Testis (tissue), 5 donors: ENCODE measurements around the gene CD9. TPM values are rescaled to one million over a fixed set of nuclear protein-coding genes. Genes with fewer than 3 reads are reported as not detected.
A peak's percentile ranks its signal among the peaks of the same experiment; 100 is the strongest.

Experiments
- DNase-seq: peaks from one replicate; pipeline ENCODE4 v3.0.0-alpha.2; 2019
- H3K27ac ChIP-seq, 2 donors: fragments of 200-600 bp; sonication (generic); one replicate each; pipeline ENCODE4 v1.5.1; 2019
- H3K27me3 ChIP-seq: fragments of 200-600 bp; sonication (generic); one replicate; pipeline ENCODE4 v1.5.1; 2019
- H3K36me3 ChIP-seq: fragments of 200-600 bp; sonication (generic); one replicate; pipeline ENCODE4 v1.5.1; 2017; ENCODE audit warnings: low read depth; ENCODE audit errors: missing control alignments
- H3K4me1 ChIP-seq: fragments of 200-600 bp; sonication (generic); one replicate; pipeline ENCODE4 v1.5.1; 2019
- H3K4me3 ChIP-seq, 2 donors: fragments of 200-600 bp; sonication (generic); one replicate each; pipeline ENCODE4 v1.5.1; 2017 to 2019
- H3K9me3 ChIP-seq: fragments of 200-600 bp; sonication (generic); one replicate; pipeline ENCODE4 v1.5.1; 2017
- CTCF ChIP-seq, 3 experiments: fragments of 450-650 bp in 2 of 3; fragments of 200-600 bp in 1 of 3; sonication (generic) in 1 of 3; IDR thresholded peaks; one replicate each; pipeline ENCODE4 v1.5.1; 2016 to 2019; ENCODE audit warnings: antibody characterized with exemption in 3 of 3, mild to moderate bottlenecking in 2 of 3, moderate library complexity in 1 of 3
- POLR2A ChIP-seq: fragments of 450-650 bp; IDR thresholded peaks from one replicate; pipeline ENCODE4 v1.6.1; 2017; ENCODE audit warnings: antibody characterized with exemption, mild to moderate bottlenecking, moderate library complexity
- WGBS, 2 donors: methylation state at CpG; one replicate each; pipeline ENCODE4 v1.1.5; 2018; 5-methylcytosine and 5-hydroxymethylcytosine counted together
- intact Hi-C: fragments of 100-400 bp; cut with DNase I; formaldehyde crosslinking; loops from one replicate; pipeline ENCODE4 v1.15.1; 2023; ENCODE audit warnings: low total_unique reads
- long read RNA-seq, 2 donors: transcript quantifications; one replicate each; lab custom pipeline, GENCODE V29; 2026
- polyA plus RNA-seq: library from polyadenylated mRNA; stranded (reverse); fragments of 350-450 nt; fragmentation: Illumina TruSeq; extraction: RNeasy Lipid Tissue Mini Kit (QIAGEN cat#74804); gene quantifications from one replicate; pipeline ENCODE4 v1.2.3, GENCODE V29; 2014; ENCODE audit warnings: low read depth, low replicate concordance; ENCODE audit not compliant: insufficient read depth
- total RNA-seq, 2 donors: library from RNA; depleted of rRNA; stranded (reverse); fragments of >200 nt; gene quantifications; one replicate each; pipeline ENCODE4 v1.2.3, GENCODE V29; 2016

Gene CD9, protein sequence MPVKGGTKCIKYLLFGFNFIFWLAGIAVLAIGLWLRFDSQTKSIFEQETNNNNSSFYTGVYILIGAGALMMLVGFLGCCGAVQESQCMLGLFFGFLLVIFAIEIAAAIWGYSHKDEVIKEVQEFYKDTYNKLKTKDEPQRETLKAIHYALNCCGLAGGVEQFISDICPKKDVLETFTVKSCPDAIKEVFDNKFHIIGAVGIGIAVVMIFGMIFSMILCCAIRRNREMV
- total RNA-seq (10 to 100 TPM; 31.2 to 53.1 TPM), polyA plus RNA-seq (94.2 TPM)
- long read RNA-seq, donor 1, transcript CD9-201 (8 exons, 1,218 nt) = major isoform, 36 of 80 reads
- long read RNA-seq, donor 1, transcript CD9-207 (2 exons, 441 nt) = minor isoform, 8 of 80 reads
- long read RNA-seq, donor 1, partial matches to known transcripts = 33 of 80 reads
- long read RNA-seq, donor 1, other reads (novel, unspliced or antisense) = 0 of 80 reads
- long read RNA-seq, donor 2, transcript CD9-201 (8 exons, 1,218 nt) = major isoform, 40 of 60 reads
- long read RNA-seq, donor 2, partial matches to known transcripts = 15 of 60 reads
- long read RNA-seq, donor 2, other reads (novel, unspliced or antisense) = 0 of 60 reads

DNA sequence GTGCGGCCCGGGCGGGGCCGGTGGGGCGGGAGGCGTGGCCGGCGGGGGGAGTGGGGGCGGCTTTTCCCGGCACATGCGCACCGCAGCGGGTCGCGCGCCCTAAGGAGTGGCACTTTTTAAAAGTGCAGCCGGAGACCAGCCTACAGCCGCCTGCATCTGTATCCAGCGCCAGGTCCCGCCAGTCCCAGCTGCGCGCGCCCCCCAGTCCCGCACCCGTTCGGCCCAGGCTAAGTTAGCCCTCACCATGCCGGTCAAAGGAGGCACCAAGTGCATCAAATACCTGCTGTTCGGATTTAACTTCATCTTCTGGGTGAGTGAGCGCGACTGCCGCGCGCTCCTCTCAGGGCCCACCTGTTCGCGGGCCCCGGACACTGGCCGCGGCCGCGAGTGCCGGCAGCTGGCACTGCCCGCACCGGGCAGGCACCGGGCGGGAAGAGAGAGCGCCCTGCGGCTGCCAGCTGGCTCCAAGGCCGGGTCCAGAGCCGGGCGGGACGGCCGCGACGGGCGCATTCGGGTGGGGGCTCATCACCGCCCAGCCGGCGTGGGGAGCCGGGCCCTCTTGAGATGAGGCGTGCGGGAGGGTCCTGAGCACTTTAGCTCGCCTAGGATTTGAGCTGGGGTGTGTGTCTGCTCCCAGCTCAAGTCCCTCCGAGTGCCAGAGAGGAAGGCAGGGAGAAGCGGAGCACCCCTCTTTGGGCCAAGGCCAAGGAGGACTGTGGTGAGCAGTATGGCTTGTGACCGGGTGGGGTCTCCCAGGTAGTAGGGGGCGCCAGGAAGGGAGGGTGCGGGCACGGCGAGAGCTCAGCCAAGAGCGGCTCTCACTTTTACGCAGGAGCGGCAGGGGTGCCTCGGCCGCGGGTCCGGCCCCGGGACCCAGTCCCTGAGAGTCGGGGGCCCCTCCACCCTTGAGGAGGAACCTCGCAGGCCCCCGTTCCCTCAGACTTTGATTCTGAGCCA, at the start of gene CD9:
CD9 (plus strand) TSS at position 145 of the 957 bp plus-strand sequence; CDS start at position 245, 100 bp downstream.
- peak; percentile 71 for DNase-seq
- Histone ChIP-seq H3K27me3 (no peaks in the 10 kb centered on the region), H3K9me3 (no peaks in the 10 kb centered on the region), H3K27ac (peak within 1 kb of the TSS; percentile 79 to 83), H3K36me3 (no peaks in the 10 kb centered on the region), H3K4me1 (peaks cover 12% of the 10 kb centered on the region), H3K4me3 (peak within 1 kb of the TSS; percentile 69 to 82)
- no peak for TF ChIP-seq POLR2A
- TF ChIP-seq CTCF (IDR thresholded peaks at IDR 0.05) = no peak
- intact Hi-C loops = no loop called here
- 0% methylated on average over 35 to 52 of the region's 81 CpGs for WGBS, 2 donors

- no peak overlapping the region for H3K4me3 ChIP-seq
- no peaks in the 10 kb centered on the region for H3K27me3 ChIP-seq
- peak; percentile 40 for DNase-seq
- WGBS, 2 donors = 68 to 86% methylated on average over 14 to 15 of the region's 15 CpGs
- H3K27ac ChIP-seq = peak overlapping the region in 1 of 2 donors; percentile 12
- H3K9me3 ChIP-seq = no peaks in the 10 kb centered on the region
- no peaks in the 10 kb centered on the region for H3K4me1 ChIP-seq
- H3K36me3 ChIP-seq = no peaks in the 10 kb centered on the region
- intact Hi-C loops = no loop called here
- TF ChIP-seq CTCF (IDR thresholded peaks at IDR 0.05) = no peak
- TF ChIP-seq POLR2A = no peak
These were observed 45.3 kb upstream of the CD9 start for GRCh38 chr12:6154730-6155459.

- TF ChIP-seq POLR2A = no peak
- no peak for TF ChIP-seq CTCF (IDR thresholded peaks at IDR 0.05)
- H3K36me3 ChIP-seq = no peaks in the 10 kb centered on the region
- H3K4me1 ChIP-seq = peaks cover 6% of the 10 kb centered on the region
- no peaks in the 10 kb centered on the region for H3K9me3 ChIP-seq
- WGBS, 2 donors = 92 to 93% methylated on average over 4 of the region's 4 CpGs
- H3K27ac ChIP-seq = no peak overlapping the region
- H3K4me3 ChIP-seq = no peak overlapping the region
- intact Hi-C loops = no loop called here
- no peak for DNase-seq
- no peaks in the 10 kb centered on the region for H3K27me3 ChIP-seq
These were observed 42.7 kb upstream of the CD9 start for GRCh38 chr12:6157482-6157881.

GRCh38 chr12:6158255-6158654, 41.9 kb upstream of the CD9 start:
- Histone ChIP-seq H3K27me3 (no peaks in the 10 kb centered on the region), H3K27ac (no peak overlapping the region), H3K4me1 (peaks cover 6% of the 10 kb centered on the region), H3K9me3 (no peaks in the 10 kb centered on the region), H3K4me3 (no peak overlapping the region), H3K36me3 (no peaks in the 10 kb centered on the region)
- 33 to 37% methylated on average over 4 of the region's 4 CpGs for WGBS, 2 donors
- no peak for DNase-seq
- TF ChIP-seq CTCF (IDR thresholded peaks at IDR 0.05) (no peak), POLR2A (no peak)
- intact Hi-C loops = no loop called here
